ENCODE data around the gene TSPAN32.

The TSPAN32 gene

DNA sequence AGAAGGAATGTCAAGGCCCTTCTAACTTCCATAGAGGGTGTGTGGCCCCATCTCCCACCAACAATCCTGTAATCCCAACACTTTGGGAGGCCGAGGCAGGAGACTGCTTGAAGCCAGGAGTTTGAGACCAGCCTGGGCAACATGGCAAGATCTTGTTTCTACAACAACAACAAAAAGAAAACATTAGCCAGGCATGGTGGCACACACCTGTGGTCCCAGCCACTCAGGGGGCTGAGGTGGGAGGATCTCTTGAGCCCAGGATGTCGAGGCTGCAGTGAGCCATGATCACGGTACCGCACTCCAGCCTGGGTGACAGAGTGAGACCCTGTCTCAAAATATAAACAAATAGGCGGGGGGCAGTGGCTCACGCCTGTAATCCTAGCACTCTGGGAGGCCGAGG, 16.9 kb downstream of the TSPAN32 start:
- TF ChIP-seq, protein P1, sequence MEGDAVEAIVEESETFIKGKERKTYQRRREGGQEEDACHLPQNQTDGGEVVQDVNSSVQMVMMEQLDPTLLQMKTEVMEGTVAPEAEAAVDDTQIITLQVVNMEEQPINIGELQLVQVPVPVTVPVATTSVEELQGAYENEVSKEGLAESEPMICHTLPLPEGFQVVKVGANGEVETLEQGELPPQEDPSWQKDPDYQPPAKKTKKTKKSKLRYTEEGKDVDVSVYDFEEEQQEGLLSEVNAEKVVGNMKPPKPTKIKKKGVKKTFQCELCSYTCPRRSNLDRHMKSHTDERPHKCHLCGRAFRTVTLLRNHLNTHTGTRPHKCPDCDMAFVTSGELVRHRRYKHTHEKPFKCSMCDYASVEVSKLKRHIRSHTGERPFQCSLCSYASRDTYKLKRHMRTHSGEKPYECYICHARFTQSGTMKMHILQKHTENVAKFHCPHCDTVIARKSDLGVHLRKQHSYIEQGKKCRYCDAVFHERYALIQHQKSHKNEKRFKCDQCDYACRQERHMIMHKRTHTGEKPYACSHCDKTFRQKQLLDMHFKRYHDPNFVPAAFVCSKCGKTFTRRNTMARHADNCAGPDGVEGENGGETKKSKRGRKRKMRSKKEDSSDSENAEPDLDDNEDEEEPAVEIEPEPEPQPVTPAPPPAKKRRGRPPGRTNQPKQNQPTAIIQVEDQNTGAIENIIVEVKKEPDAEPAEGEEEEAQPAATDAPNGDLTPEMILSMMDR (IDR thresholded peaks at IDR 0.05), result no peak

DNA sequence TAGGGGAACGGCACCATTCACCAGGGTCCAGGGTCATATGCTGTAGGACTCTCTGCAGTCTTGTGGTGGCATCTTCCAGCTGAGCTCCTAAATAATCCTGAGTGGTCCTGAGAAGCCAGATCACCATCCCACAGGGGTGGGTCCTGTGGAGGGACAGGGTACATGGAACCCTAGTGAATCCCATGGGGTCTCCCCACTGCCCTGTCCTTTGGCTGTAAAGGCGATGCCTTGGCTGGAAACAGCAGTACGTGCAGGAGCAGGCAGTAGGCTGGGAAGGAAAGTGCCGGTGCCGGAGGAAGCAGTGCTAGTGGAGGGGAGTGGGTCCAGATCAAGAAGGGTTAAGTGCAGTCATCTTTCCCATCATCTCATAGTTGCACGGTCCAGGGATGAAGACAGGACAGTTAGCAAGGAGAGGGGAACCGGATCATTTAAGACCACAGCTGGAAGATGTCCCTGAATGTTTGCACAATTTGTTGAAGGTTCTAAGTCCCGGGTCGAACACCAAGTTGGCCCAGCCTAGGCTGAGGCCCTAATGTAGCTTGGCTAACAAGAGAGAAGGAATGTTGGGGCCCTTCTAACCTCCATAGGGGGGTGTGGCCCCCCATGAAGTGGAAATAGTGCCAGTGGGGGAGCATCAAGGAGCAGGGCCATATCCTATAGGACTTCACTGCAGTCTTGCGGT, 18.1 kb downstream of the TSPAN32 start:
- TF ChIP-seq, protein P1 (IDR thresholded peaks at IDR 0.05), result no peak

DNA sequence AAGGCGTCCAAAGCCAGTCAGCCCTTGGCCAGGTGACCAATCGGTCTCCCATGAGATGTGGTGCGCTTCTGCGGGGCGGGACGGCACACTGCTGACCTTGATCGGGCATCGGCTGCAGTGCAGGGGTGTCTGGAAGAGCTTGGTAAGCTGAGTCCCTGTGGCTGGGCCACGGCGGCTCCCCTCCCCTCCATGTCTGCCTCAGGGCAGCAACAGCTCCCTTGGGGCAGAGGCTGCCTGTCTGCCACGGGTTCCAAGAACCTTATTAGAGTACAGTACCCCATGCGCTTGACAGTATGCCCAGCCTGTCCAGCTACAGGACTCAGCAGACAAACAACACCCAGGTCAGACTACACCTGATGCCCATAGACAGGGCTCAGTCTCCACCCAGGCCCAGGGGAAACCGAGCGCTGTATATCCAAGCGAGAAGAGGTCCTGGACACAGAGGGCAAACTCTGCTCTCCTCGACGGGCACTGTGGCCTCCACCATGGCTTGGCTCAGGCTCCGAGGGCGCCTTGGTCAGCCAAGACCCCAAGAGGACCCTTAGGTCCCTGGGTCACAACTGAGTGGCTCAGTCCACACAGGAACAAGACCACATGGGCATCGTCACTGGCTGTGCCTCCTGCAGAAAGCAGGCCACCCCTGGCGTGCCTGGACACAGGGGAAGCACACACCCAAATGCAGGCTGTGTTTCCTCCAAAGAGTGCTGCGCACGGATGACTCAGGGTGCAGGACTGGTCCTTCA, 18.9 kb downstream of the TSPAN32 start:
- TF ChIP-seq, protein P1 (IDR thresholded peaks at IDR 0.05), result no peak

DNA sequence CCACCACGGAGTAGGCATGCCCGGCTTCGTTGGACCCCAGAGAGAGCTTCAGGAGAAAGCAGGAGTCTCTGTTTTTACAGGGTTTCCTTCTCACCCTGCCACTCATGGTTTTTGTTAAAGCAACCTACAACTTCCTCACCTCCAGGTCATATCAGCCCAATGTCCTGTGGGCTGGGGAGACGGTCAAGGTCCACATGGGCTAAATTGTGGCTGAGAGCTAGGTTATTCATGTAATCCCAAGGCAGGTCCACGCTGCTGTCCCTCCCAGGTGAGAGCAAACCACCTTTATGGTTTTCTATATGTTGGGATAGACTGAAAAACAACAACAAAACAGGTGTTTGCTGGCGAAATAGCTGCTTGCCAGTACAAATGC, 19.5 kb downstream of the TSPAN32 start:
- TF ChIP-seq, protein P1 (IDR thresholded peaks at IDR 0.05), result no peak

DNA sequence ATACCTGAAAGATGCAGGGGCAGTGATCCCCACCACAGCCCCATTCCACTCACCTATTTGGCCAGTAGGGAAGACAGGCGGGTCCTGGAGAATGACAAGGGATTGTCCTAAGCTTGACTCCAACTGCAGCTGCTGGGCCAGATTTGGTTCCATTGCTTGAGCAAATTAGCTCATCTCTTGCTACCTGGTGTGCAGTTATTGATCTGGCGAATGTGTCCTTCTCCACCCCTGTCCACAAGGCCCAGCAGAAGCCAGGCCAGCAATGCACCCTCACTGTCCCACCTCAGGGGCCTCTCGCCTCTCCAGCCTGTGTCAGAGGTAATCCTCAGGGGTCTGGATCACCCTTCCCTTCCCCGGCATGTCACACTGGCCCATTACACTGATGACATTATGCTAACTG, 23.3 kb downstream of the TSPAN32 start:
- TF ChIP-seq, protein P1 (IDR thresholded peaks at IDR 0.05), result no peak

DNA sequence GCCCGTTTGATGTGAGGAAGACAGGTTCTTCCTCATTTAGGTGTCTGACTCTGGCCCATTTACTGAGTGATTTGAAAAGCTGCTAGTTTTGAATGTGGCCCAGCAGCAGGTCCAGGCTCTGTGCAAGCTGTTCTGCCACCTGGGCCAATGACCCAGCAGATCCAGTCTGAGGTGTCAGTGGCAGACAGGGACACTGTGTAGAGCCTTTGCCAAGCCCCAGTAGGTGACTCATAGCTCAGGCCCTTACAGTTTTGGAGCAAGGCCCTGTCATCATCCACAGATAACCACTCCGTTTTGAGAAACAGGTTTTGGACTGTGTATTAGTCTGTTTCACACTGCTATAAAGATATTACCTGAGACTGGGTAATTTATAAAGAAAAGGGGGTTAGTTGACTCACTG, 23.9 kb downstream of the TSPAN32 start:
- TF ChIP-seq, protein P1 (IDR thresholded peaks at IDR 0.05), result no peak

DNA sequence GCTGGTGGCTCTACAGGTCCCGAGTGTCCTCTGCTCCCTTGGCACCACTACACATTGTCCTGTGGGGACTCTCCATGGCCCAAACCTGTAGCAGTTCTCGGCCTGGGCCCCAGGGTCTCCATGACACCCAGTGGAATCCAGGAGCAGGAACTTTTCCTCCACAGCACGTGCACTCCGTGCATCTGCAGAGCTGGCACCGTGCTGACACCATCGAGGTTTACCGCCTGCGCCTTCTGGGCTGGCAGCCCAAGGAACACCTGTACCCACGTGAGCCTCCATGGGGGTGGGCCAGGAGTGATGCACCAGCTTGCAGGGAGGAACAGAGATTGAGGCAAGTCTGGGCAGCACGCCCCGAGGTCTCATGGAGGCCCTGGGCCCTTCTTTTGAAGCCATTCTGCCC, 25.2 kb downstream of the TSPAN32 start:
- TF ChIP-seq, protein P1 (IDR thresholded peaks at IDR 0.05), result no peak
